K562 (cell line): ENCODE data around the gene MMAB. TPM values are rescaled to one million over a fixed set of nuclear protein-coding genes. Genes with fewer than 3 reads are reported as not detected.

Source experiments
- ATF1 ChIP-seq, 2 experiments: fragments of 450-650 bp in 1 of 2; IDR thresholded peaks; 2 replicates each; pipeline ENCODE4 v1.6.1; 2016; ENCODE audit warnings: missing compliant biosample characterization in 1 of 2, missing genetic modification characterization in 1 of 2
- HDGF ChIP-seq: fragments of 450-650 bp; IDR thresholded peaks from 2 replicates; pipeline ENCODE4 v1.6.1; 2016
- HMGN3 ChIP-seq: IDR thresholded peaks from 2 replicates; pipeline ENCODE4 v1.6.1; 2011; ENCODE audit warnings: borderline replicate concordance, low read depth, mild to moderate bottlenecking, mixed read lengths, low read length; ENCODE audit not compliant: insufficient read length; ENCODE audit errors: extremely low read depth
- JUND ChIP-seq, 2 experiments: IDR thresholded peaks; 2 replicates in 1 of 2; 3 replicates in 1 of 2; pipeline ENCODE4 v1.6.1; 2011; ENCODE audit warnings: borderline replicate concordance in 2 of 2, low read depth in 2 of 2, low read length in 2 of 2, improper control_type of control experiment in 1 of 2, missing biosample characterization in 1 of 2, missing genetic modification characterization in 1 of 2, missing genetic modification reagents in 1 of 2
- MED1 ChIP-seq: sonication (generic); formaldehyde crosslinking; IDR thresholded peaks from 2 replicates; pipeline ENCODE4 v1.8.1; 2023; ENCODE audit warnings: missing genetic modification reagents, borderline replicate concordance
- TRIM25 ChIP-seq: fragments of 450-650 bp; IDR thresholded peaks from 2 replicates; pipeline ENCODE4 v1.7.0; 2016; ENCODE audit warnings: borderline replicate concordance
- ZNF324 ChIP-seq: fragments of 250-450 bp; sonication (Bioruptor Pico); IDR thresholded peaks from 2 replicates; pipeline ENCODE4 v1.4.0; 2020; ENCODE audit warnings: mild to moderate bottlenecking
- ZNF696 ChIP-seq: fragments of 250-450 bp; sonication (Bioruptor Pico); conservative IDR thresholded peaks from 2 replicates; pipeline ENCODE4 v1.4.0; 2020; ENCODE audit warnings: mild to moderate bottlenecking, moderate library complexity
- polyA plus RNA-seq, 8 experiments: library from polyadenylated mRNA; depleted of rRNA in 4 of 8; stranded (reverse) in 5 of 8; unstranded in 3 of 8; fragments of >200 nt; fragmentation: Nextera tagmentation in 2 of 8; fragmentation: Illumina TruSeq in 1 of 8; extraction: Ambion mirVana in 2 of 8; extraction: Trizol in 1 of 8; gene quantifications; 2 replicates each; pipeline versions ENCODE4 v1.2.1 to v1.2.3, GENCODE V29; 2011 to 2014; ENCODE audit warnings: inconsistent platforms in 1 of 8, missing spikeins in 1 of 8
- total RNA-seq, 7 experiments: library from RNA; depleted of rRNA in 6 of 7; stranded (reverse); fragments of >200 nt in 6 of 7; fragmentation: Illumina TruSeq in 2 of 7; extraction: Trizol in 2 of 7; gene quantifications; 2 replicates each; pipeline versions ENCODE4 v1.2.1 to v1.2.3, GENCODE V29; 2011 to 2021; ENCODE audit warnings: low replicate concordance in 1 of 7

The MMAB gene
- total and polyA plus RNA-seq, 9 of the 15 experiments (the other 6 are each of a cell fraction or from before 2014, with no cell fraction given): 9.5 to 76.1 (median 46.2) TPM

- TF ChIP-seq JUND (IDR thresholded peaks at IDR 0.05; ENCODE audit: borderline replicate concordance, low read depth, low read length): no peak
- no peak for TF ChIP-seq JUND (tag; IDR thresholded peaks at IDR 0.05; ENCODE audit: borderline replicate concordance, low read depth, low read length)
- no peak for TF ChIP-seq HDGF
- no peak for TF ChIP-seq ATF1 (CRISPR knock-in tag; IDR thresholded peaks at IDR 0.05)
- no peak for TF ChIP-seq ATF1 (tag; IDR thresholded peaks at IDR 0.05)
- TF ChIP-seq ZNF324: no peak
- no peak for TF ChIP-seq TRIM25
- TF ChIP-seq HMGN3: no peak
- no peak for TF ChIP-seq MED1 (CRISPR knock-in tag)
- no peak for TF ChIP-seq ZNF696
Measured at GRCh38 chr12:109586385-109587296, 13.3 kb upstream of the MMAB start (continued).
